Cardiac fibroblast (primary cell): ENCODE results near the gene HMG20A.
A peak's percentile ranks its signal among the peaks of the same experiment; 100 is the strongest.

Experiments used
- DNase-seq, 2 donors: peaks; one replicate each; pipeline versions ENCODE4 v3.0.0 to v3.0.0-alpha.2; 2010; ENCODE audit warnings: low read depth in 2 of 2
- H3K4me3 ChIP-seq, 2 donors: replicated peaks in 1 of 2; 1 replicate in 1 of 2; 2 replicates in 1 of 2; pipeline ENCODE4 v1.5.1; 2011; ENCODE audit warnings: low read depth in 2 of 2, low read length in 2 of 2, mild to moderate bottlenecking in 2 of 2, moderate library complexity in 1 of 2
- CTCF ChIP-seq: IDR thresholded peaks from one replicate; pipeline ENCODE4 v1.5.1; 2011; ENCODE audit warnings: low read depth, mild to moderate bottlenecking, low read length, inconsistent platforms

HMG20A gene

GRCh38 chr15:77418391-77418965 lies 2.2 kb upstream of the HMG20A start:
- no peak for TF ChIP-seq CTCF
- peak; percentile 22 to 72 for DNase-seq
- peak overlapping the region; percentile 76 to 78 for H3K4me3 ChIP-seq

DNA sequence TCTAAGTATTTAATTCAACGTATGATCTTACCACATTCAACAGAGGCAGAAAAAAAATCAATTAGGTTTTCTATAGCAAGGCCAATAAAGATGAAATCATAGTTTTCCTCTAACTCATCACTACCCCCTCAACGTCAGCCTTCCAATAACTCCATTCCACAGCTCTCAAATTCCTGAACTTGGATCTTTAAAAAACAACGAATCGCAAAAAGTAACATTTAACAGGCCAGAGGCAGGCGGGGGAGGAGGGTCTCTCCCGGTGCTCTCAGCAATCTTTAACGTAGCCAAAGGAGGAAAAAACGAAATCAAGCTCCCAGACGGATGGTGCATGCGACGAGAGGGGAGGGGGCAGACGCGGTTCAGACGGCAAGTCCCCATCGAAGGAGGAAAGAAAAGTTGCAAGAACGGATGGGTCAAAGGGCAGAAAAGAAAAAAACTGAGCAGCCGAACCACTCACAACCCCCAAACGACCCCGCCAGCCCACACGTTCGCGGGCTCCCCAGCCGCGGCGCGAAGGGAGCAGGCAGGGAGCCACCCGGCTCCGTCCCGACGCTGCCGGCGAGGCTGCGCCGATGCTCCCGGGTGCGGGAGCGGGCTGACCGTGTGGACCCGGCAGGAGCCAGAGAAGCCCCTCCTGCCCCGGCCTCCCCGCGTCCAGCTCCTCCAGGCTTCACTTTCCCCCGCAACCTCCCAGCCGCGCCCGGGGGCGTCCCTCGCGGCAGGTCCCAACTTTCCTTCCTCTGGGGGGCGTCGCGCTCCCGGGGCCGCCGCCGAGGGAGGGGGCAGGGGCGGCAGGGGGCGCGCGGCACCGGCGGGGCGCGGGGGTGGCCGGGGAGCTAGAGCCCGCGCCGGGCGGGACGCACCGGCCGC lies 1.5 kb upstream of the HMG20A start:
- peak; percentile 46 to 58 for DNase-seq
- no peak for TF ChIP-seq CTCF
- peak overlapping the region; percentile 76 to 78 for H3K4me3 ChIP-seq

DNA sequence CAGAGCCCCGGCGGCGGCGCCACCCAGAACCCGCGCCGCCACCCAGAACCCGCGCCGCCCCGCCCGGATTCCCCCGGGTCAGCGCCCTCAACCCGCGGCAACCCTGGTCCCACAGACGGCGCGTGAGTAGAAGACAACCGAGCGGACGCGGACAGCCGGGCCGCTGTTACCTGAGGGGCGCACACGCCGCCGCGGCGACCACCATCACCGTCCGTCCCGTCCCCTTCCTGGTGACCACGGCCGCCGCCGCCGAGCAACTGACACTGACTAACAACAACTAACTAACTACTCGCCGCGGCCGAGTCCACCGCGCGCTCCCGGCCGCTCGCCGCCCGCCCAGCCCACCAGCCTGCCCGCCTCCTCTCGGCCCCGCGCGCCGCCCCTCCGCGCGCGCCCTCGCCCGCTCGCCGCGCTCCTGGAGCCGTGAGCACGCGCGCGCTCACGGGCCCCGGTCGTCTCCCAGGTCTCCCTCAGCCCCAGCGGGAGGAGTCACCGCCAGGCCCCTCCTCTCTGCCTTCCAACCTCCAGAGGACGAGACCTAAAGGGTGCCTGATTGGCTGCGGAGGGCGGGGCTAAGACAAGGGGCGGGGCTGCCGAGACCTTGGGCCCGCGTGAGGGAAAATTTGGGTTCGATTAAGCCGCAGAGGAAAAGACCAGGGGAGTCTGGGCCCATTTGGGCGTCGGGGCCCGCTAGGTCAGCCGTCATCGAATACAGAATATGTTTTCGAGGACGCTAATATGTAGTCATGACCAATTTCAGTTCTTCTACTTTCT lies 665 bp upstream of the HMG20A start, which contains the start of gene PEAK1:
Gene PEAK1 (minus strand): TSS at position 269 of the 774 bp plus-strand sequence. CDS start 238,178 bp downstream, outside the sequence.
- peak; percentile 99 for DNase-seq

DNA sequence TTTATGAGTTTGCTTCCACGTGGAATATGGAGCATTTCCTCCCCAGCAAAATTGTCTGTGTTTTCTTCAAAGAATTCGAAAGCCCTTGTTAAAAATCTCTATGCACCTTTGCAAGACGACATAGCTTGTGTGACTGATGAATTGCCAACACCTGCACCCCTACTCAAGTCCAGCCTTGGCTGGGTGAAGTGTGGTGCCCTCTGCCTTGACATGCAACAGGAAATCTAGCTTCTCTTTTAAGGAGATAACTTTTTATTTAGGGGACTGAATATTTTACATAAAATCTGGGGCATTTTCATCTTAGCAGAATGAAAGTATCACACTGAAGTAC lies 647 bp downstream of the HMG20A start:
- DNase-seq = peak in 1 of 2 donors; percentile 26
- TF ChIP-seq CTCF = no peak
- H3K4me3 ChIP-seq = peak overlapping the region; percentile 78 to 80

More for the DNA sequence above, 665 bp upstream of the HMG20A start, which contains the start of gene PEAK1:
- no peak for TF ChIP-seq CTCF
- peak within 1 kb of the TSS; percentile 78 to 80 for H3K4me3 ChIP-seq

DNA sequence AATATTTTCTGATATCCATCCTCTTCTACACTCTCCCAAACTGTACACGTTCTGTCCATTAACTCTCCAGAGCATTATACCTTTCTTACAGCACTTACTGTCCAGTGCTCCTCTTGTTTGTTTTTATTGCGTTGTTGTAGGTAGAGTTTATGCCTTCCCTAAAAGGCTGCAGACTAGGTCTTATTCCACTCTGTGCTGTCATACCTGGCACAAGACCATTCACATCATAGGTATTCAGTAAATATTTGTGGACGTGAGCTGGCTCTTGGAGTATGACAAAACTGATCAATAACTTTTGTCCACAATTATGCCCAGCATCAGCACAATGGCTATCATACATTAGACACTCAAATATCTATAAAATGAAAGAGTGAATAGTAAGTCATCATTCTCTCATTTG lies 4.4 kb downstream of the HMG20A start:
- H3K4me3 ChIP-seq = no peak overlapping the region
- no peak for DNase-seq
- TF ChIP-seq CTCF = no peak

- DNase-seq = no peak
- TF ChIP-seq CTCF = no peak
- no peak overlapping the region for H3K4me3 ChIP-seq
These were observed 5.7 kb downstream of the HMG20A start for GRCh38 chr15:77426377-77426776.
